ENCODE results near the gene HOXA11. TPM values are rescaled to one million over a fixed set of nuclear protein-coding genes. Genes with fewer than 3 reads are reported as not detected.

Gene HOXA11
- total and polyA plus RNA-seq, 11 donors: not detected

- Histone ChIP-seq H3K9me3 (no peaks in the 10 kb centered on the region), H3K4me1 (peaks cover 0 to 61% (median 16%) of the 10 kb centered on the region in 12 donors), H3K36me3 (no peaks in the 10 kb centered on the region), H3K4me3 (peak overlapping the region; percentile 40 to 67 (median 56)), H3K27ac (peak overlapping the region in 1 of 12 donors; percentile 71), H3K27me3 (peaks cover 79 to 100% (median 98%) of the 10 kb centered on the region in 9 donors)
- peak in 3 of 5 donors; percentile 37 to 63 (median 43) for DNase-seq
- ATAC-seq: peak in 3 of 4 donors; percentile 38 to 48 (median 44)
- TF ChIP-seq POLR2A (IDR thresholded peaks at IDR 0.05) (no peak), CTCF (IDR thresholded peaks at IDR 0.05) (peak in 4 of 12 donors; percentile 4 to 29 (median 14))
- intact Hi-C loops (cut with DNase I): loop anchor here (1.0 to 10.0 kb wide), 14 partner anchors 309 to 1306 kb away; no protein-coding TSS in a partner anchor
- 3 to 6% (median 6%) methylated on average over 23 to 27 of the region's 27 CpGs for WGBS, 4 donors
Measured at GRCh38 chr7:27161214-27161720, 23.8 kb downstream of the HOXA11 start.

- DNase-seq (peak; percentile 76 to 92 (median 85)), ATAC-seq (peak; percentile 35 to 85 (median 82))
- Histone ChIP-seq H3K36me3 (no peaks in the 10 kb centered on the region), H3K4me1 (peaks cover 0 to 61% (median 19%) of the 10 kb centered on the region in 12 donors), H3K9me3 (no peaks in the 10 kb centered on the region), H3K27me3 (peaks cover 79 to 100% (median 98%) of the 10 kb centered on the region in 9 donors), H3K27ac (peak overlapping the region in 1 of 12 donors; percentile 71), H3K4me3 (peak overlapping the region; percentile 40 to 67 (median 56))
- intact Hi-C loops (cut with DNase I): loop anchor here (1.0 to 10.0 kb wide), 14 partner anchors 308 to 1306 kb away; no protein-coding TSS in a partner anchor
- TF ChIP-seq CTCF (IDR thresholded peaks at IDR 0.05): peak; percentile 97 to 100 (median 100)
- no peak for TF ChIP-seq POLR2A (IDR thresholded peaks at IDR 0.05)
- WGBS, 4 donors: 1 to 2% (median 1%) methylated on average over 22 to 54 of the region's 54 CpGs
Measured at GRCh38 chr7:27160546-27161213, 24.4 kb downstream of the HOXA11 start.

GRCh38 chr7:27160145-27160545 is 24.9 kb downstream of the HOXA11 start:
- no peak for TF ChIP-seq CTCF (IDR thresholded peaks at IDR 0.05)
- no peak for TF ChIP-seq POLR2A (IDR thresholded peaks at IDR 0.05)
- Histone ChIP-seq H3K36me3 (no peaks in the 10 kb centered on the region), H3K27me3 (peaks cover 79 to 100% (median 98%) of the 10 kb centered on the region in 9 donors), H3K4me3 (peak overlapping the region; percentile 40 to 67 (median 56)), H3K4me1 (peaks cover 1 to 61% (median 21%) of the 10 kb centered on the region in 12 donors), H3K9me3 (no peaks in the 10 kb centered on the region), H3K27ac (no peak overlapping the region)
- DNase-seq: peak in 2 of 5 donors; percentile 24 to 51
- ATAC-seq: peak in 2 of 4 donors; percentile 11
- 17 to 37% (median 28%) methylated on average over 17 to 23 of the region's 23 CpGs for WGBS, 4 donors
- intact Hi-C loops (cut with DNase I): loop anchor here (2.0 to 10.0 kb wide), 13 partner anchors 308 to 1305 kb away; no protein-coding TSS in a partner anchor

Data from heart left ventricle (tissue), 16 donors.